HEK293 (cell line): ENCODE measurements around the gene INTS14.
A peak's percentile ranks its signal among the peaks of the same experiment; 100 is the strongest.

ENCODE experiments used
- CTCF ChIA-PET: fragments of 350-600 bp; formaldehyde crosslinking; extraction: SDS; loops from one replicate; lab custom pipeline; 2021; ENCODE audit warnings: antibody characterized with exemption; lab: Yijun Ruan, JAX
- POLR2A ChIA-PET: fragments of 300-600 bp; formaldehyde crosslinking; extraction: SDS; loops from one replicate; lab custom pipeline; 2020; ENCODE audit warnings: antibody characterized with exemption, inconsistent platforms; lab: Yijun Ruan, JAX
- H3K27ac ChIP-seq: fragments of 200-500 bp; sonication (Bioruptor generic); 2 replicates; pipeline ENCODE4 v1.5.1; 2014; ENCODE audit warnings: low read depth, low read length, control low read depth, inconsistent platforms; ENCODE audit errors: extremely low read depth
- H3K36me3 ChIP-seq, 2 experiments: fragments of 200-500 bp in 1 of 2; sonication (Bioruptor generic) in 1 of 2; 1 replicate in 1 of 2; 2 replicates in 1 of 2; pipeline ENCODE4 v1.5.1; 2014 to 2017; ENCODE audit warnings: inconsistent platforms in 2 of 2, low read length in 2 of 2; ENCODE audit not compliant: control insufficient read depth in 2 of 2, insufficient read depth in 1 of 2
- H3K4me1 ChIP-seq: fragments of 200-500 bp; sonication (Bioruptor generic); 2 replicates; pipeline ENCODE4 v1.5.1; 2014; ENCODE audit warnings: mild to moderate bottlenecking, low read length, inconsistent platforms; ENCODE audit not compliant: control insufficient read depth, insufficient read depth
- H3K4me3 ChIP-seq: 2 replicates; pipeline ENCODE4 v1.5.1; 2011; ENCODE audit warnings: low read depth, mild to moderate bottlenecking, control low read depth, low read length, moderate library complexity
- H3K9me3 ChIP-seq: fragments of 200-500 bp; sonication (Bioruptor generic); 2 replicates; pipeline ENCODE4 v1.5.1; 2014; ENCODE audit warnings: low read depth, low read length, inconsistent platforms; ENCODE audit not compliant: control insufficient read depth, insufficient read depth
- MEIS1 ChIP-seq: sonication (generic); formaldehyde crosslinking; IDR thresholded peaks from 2 replicates; pipeline ENCODE4 v1.8.1; 2022; ENCODE audit warnings: missing genetic modification reagents, mild to moderate bottlenecking, borderline replicate concordance
- PRDM1 ChIP-seq: fragments of 450-650 bp; formaldehyde crosslinking; IDR thresholded peaks from 2 replicates; pipeline ENCODE4; 2016; ENCODE audit warnings: missing biosample characterization, missing genetic modification characterization
- ZBTB17 ChIP-seq: fragments of 450-650 bp; formaldehyde crosslinking; IDR thresholded peaks from 2 replicates; pipeline ENCODE4 v1.5.1; 2016; ENCODE audit warnings: missing biosample characterization, missing genetic modification characterization
- ZNF121 ChIP-seq: fragments of 450-650 bp; formaldehyde crosslinking; IDR thresholded peaks from 2 replicates; pipeline ENCODE4 v1.5.1; 2016; ENCODE audit warnings: missing biosample characterization, missing genetic modification characterization
- ZNF132 ChIP-seq: fragments of 450-650 bp; formaldehyde crosslinking; IDR thresholded peaks from 2 replicates; pipeline ENCODE4 v1.5.1; 2017; ENCODE audit warnings: missing biosample characterization, missing genetic modification characterization, borderline replicate concordance
- ZNF169 ChIP-seq: fragments of 450-650 bp; formaldehyde crosslinking; IDR thresholded peaks from 2 replicates; pipeline ENCODE4 v1.5.1; 2016; ENCODE audit warnings: missing biosample characterization, missing genetic modification characterization
- ZNF37A ChIP-seq: fragments of 450-650 bp; IDR thresholded peaks from 2 replicates; pipeline ENCODE4 v1.5.1; 2018; ENCODE audit warnings: missing biosample characterization, missing genetic modification characterization
- ZNF394 ChIP-seq: fragments of 450-650 bp; formaldehyde crosslinking; IDR thresholded peaks from 2 replicates; pipeline ENCODE4 v1.5.1; 2016; ENCODE audit warnings: missing biosample characterization, missing genetic modification characterization, mild to moderate bottlenecking, moderate library complexity, borderline replicate concordance
- ZNF600 ChIP-seq: fragments of 450-650 bp; formaldehyde crosslinking; IDR thresholded peaks from 2 replicates; pipeline ENCODE4 v1.5.1; 2016; ENCODE audit warnings: missing biosample characterization, missing genetic modification characterization
- TF ChIP-seq, protein P1 (sequence below): fragments of 450-650 bp; formaldehyde crosslinking; IDR thresholded peaks from 2 replicates; pipeline ENCODE4 v1.5.1; 2016; ENCODE audit warnings: missing biosample characterization, missing genetic modification characterization
- TF ChIP-seq, protein P2 (sequence below): fragments of 450-650 bp; formaldehyde crosslinking; IDR thresholded peaks from 2 replicates; pipeline ENCODE4 v1.5.1; 2016; ENCODE audit warnings: missing biosample characterization, missing genetic modification characterization
- TF ChIP-seq, protein P3 (sequence below): fragments of 450-650 bp; formaldehyde crosslinking; IDR thresholded peaks from 2 replicates; pipeline ENCODE4 v1.5.1; 2016; ENCODE audit warnings: missing biosample characterization, missing genetic modification characterization
- TF ChIP-seq, protein P4 (sequence below): fragments of 450-650 bp; IDR thresholded peaks from 2 replicates; pipeline ENCODE4 v1.5.1; 2018; ENCODE audit warnings: missing biosample characterization, missing genetic modification characterization

INTS14 gene

DNA sequence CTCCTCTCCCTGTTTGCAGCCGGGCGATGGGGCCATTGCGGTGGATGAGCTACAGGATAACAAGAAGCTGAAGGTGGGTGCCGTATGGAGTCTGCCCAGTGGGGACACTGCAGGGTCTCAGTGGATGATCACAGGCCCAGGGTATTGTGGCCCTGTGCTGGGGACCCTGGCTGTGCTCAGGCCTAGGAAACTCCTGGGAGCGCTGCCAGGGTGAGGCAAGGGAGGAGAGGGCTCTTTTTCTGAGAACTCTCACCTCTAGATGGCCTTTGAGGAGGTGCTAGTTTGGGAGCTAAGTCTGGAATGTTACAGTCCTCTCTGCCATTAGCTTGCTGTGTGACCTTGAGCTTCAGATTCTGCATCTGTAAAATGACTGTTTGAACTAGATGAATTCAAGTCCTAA is 27.2 kb upstream of the INTS14 start:
- no peak overlapping the region for H3K4me3 ChIP-seq
- no peak for TF ChIP-seq ZNF121 (tag by site-specific recombination)
- TF ChIP-seq PRDM1 (tag by site-specific recombination): 0 out of 2 replicates have a peak, but pooled peaks have one; percentile 12
- TF ChIP-seq, all 188 proteins: peak for 1
- POLR2A ChIA-PET: interaction anchor here (0.6 to 2.8 kb wide), 2 partner anchors 27 to 215 kb away, joined by 4 to 14 read pairs; partner anchors contain the start of gene INTS14
- Histone ChIP-seq H3K27ac (no peak overlapping the region), H3K9me3 (no peaks in the 10 kb centered on the region), H3K4me1 (peaks cover 2% of the 10 kb centered on the region; the same call in 1 of the 2 replicates), H3K36me3 (no peaks in the 10 kb centered on the region)
- CTCF ChIA-PET: interaction anchor here (0.6 to 4.5 kb wide), 47 partner anchors 9 to 707 kb away, joined by 3 to 57 read pairs (median 5); partner anchors contain the start of genes DENND4A, INTS14, RAB11A and SLC24A1

DNA sequence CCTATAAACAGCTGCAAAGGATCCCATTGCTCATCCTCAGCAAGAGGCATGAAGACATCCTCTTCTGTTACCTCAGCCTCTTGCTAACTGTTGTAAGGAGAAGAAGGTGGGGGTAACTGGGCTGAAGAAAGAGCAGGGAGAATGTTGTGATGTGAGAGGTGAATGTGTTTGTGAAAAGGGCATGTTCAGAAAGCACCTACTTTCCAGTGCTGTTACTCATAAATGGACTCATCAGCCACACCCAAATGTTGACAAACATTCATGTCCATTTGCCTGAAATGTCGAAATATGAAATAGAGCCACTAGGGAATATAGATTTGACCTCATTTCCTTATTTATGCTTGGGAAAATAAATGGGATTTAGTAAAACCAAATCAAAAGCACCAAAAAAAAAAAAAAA is 23.4 kb upstream of the INTS14 start:
- peaks cover 2% of the 10 kb centered on the region; the same call in 1 of the 2 replicates for H3K4me1 ChIP-seq
- CTCF ChIA-PET: interaction anchor here (0.7 to 2.3 kb wide), 3 partner anchors 8 to 1312 kb away, joined by 3 to 7 read pairs (median 3); no protein-coding TSS in a partner anchor
- no peak overlapping the region for H3K4me3 ChIP-seq
- no peaks in the 10 kb centered on the region for H3K9me3 ChIP-seq
- no peaks in the 10 kb centered on the region for H3K36me3 ChIP-seq
- no peak overlapping the region for H3K27ac ChIP-seq
- POLR2A ChIA-PET: interaction anchor here (1.2 kb wide), 1 partner anchor 235 kb away, joined by 3 read pairs; the partner anchor contains the start of gene RAB11A
- TF ChIP-seq, protein P1, sequence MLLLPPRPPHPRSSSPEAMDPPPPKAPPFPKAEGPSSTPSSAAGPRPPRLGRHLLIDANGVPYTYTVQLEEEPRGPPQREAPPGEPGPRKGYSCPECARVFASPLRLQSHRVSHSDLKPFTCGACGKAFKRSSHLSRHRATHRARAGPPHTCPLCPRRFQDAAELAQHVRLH (tag by site-specific recombination): no peak
- TF ChIP-seq, protein P2, sequence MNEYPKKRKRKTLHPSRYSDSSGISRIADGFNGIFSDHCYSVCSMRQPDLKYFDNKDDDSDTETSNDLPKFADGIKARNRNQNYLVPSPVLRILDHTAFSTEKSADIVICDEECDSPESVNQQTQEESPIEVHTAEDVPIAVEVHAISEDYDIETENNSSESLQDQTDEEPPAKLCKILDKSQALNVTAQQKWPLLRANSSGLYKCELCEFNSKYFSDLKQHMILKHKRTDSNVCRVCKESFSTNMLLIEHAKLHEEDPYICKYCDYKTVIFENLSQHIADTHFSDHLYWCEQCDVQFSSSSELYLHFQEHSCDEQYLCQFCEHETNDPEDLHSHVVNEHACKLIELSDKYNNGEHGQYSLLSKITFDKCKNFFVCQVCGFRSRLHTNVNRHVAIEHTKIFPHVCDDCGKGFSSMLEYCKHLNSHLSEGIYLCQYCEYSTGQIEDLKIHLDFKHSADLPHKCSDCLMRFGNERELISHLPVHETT (tag by site-specific recombination): no peak
- peak; percentile 46; the same call in 1 of the 2 replicates for TF ChIP-seq PRDM1 (tag by site-specific recombination)
- TF ChIP-seq, protein P3, sequence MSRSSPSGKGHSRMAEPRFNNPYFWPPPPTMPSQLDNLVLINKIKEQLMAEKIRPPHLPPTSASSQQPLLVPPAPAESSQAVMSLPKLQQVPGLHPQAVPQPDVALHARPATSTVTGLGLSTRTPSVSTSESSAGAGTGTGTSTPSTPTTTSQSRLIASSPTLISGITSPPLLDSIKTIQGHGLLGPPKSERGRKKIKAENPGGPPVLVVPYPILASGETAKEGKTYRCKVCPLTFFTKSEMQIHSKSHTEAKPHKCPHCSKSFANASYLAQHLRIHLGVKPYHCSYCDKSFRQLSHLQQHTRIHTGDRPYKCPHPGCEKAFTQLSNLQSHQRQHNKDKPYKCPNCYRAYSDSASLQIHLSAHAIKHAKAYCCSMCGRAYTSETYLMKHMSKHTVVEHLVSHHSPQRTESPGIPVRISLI (tag by site-specific recombination): no peak
- TF ChIP-seq ZNF169: no peak

DNA sequence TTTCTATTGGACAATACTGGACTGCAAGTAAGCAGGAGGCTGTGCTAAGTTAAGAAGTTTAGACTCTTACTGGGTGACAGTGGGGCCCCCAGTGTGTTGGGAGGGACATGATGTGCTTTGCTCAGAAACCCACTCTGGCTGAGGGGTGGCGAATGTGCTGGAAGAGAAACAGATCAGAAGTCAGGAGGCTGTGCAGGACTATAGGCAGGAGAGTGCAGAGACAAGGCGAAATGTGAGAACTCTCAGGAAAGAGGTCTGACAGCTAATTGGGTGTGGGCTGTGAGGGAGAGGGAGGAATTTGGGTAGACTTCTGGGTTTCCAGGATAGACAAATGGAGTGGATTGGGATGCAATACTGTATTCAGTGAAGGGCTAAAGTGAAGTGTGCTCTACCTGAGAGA is 22.8 kb upstream of the INTS14 start:
- Histone ChIP-seq H3K36me3 (no peaks in the 10 kb centered on the region), H3K4me1 (peaks cover 2% of the 10 kb centered on the region; the same call in 1 of the 2 replicates), H3K4me3 (no peak overlapping the region), H3K27ac (no peak overlapping the region), H3K9me3 (no peaks in the 10 kb centered on the region)
- ChIA-PET CTCF (interaction anchor here (1.0 kb wide), 1 partner anchor 9 kb away, joined by 3 read pairs; no protein-coding TSS in a partner anchor), POLR2A (interaction anchor here (1.2 kb wide), 1 partner anchor 236 kb away, joined by 3 read pairs; the partner anchor contains the start of gene RAB11A)
- TF ChIP-seq ZNF600 (tag by site-specific recombination) (peak; percentile 74), ZBTB17 (peak; percentile 88), MEIS1 (CRISPR knock-in tag) (no peak), ZNF132 (tag by site-specific recombination) (no peak), ZNF394 (tag by site-specific recombination) (no peak), ZNF37A (no peak)
- TF ChIP-seq, protein P4, sequence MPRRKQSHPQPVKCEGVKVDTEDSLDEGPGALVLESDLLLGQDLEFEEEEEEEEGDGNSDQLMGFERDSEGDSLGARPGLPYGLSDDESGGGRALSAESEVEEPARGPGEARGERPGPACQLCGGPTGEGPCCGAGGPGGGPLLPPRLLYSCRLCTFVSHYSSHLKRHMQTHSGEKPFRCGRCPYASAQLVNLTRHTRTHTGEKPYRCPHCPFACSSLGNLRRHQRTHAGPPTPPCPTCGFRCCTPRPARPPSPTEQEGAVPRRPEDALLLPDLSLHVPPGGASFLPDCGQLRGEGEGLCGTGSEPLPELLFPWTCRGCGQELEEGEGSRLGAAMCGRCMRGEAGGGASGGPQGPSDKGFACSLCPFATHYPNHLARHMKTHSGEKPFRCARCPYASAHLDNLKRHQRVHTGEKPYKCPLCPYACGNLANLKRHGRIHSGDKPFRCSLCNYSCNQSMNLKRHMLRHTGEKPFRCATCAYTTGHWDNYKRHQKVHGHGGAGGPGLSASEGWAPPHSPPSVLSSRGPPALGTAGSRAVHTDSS (tag by site-specific recombination): no peak
